AG09309 (cell line): ENCODE measurements around the gene LVRN.

Source experiments
- DNase-seq: peaks from one replicate; pipeline ENCODE4 v3.0.0-alpha.2; 2010; ENCODE audit warnings: low read depth
- H3K4me3 ChIP-seq: 2 replicates; pipeline ENCODE4 v1.5.1; 2011; ENCODE audit warnings: mild to moderate bottlenecking, low read depth, low read length, moderate library complexity; ENCODE audit not compliant: control insufficient read depth
- CTCF ChIP-seq: IDR thresholded peaks from 2 replicates; pipeline ENCODE4 v1.5.1; 2011; ENCODE audit warnings: mild to moderate bottlenecking, low read depth, low read length, inconsistent platforms; ENCODE audit not compliant: insufficient read depth, control insufficient read depth; ENCODE audit errors: missing control alignments

The LVRN gene

GRCh38 chr5:116062352-116062751 is 100.1 kb downstream of the LVRN start:
- DNase-seq = no peak
- H3K4me3 ChIP-seq = no peak overlapping the region
- no peak for TF ChIP-seq CTCF

- TF ChIP-seq CTCF = no peak
- no peak overlapping the region for H3K4me3 ChIP-seq
- no peak for DNase-seq
Measured at GRCh38 chr5:116063950-116064349, 101.7 kb downstream of the LVRN start.

- H3K4me3 ChIP-seq = no peak overlapping the region
- TF ChIP-seq CTCF = peak; percentile 61
- DNase-seq = no peak
Measured at GRCh38 chr5:116068028-116068632, 105.9 kb downstream of the LVRN start.

GRCh38 chr5:116071211-116071610 is 108.9 kb downstream of the LVRN start:
- TF ChIP-seq CTCF = no peak
- no peak for DNase-seq
- no peak overlapping the region for H3K4me3 ChIP-seq

- H3K4me3 ChIP-seq = no peak overlapping the region
- no peak for DNase-seq
- TF ChIP-seq CTCF = no peak
Measured at GRCh38 chr5:116075191-116075831, 113.0 kb downstream of the LVRN start.

GRCh38 chr5:116076496-116076895 is 114.2 kb downstream of the LVRN start:
- no peak overlapping the region for H3K4me3 ChIP-seq
- no peak for TF ChIP-seq CTCF
- DNase-seq = no peak
